ENCODE data around the gene TRPV3. TPM values are rescaled to one million over a fixed set of nuclear protein-coding genes. Genes with fewer than 3 reads are reported as not detected.

Gene TRPV3
- total RNA-seq, 2 experiments from 2014 or later = 0.06 TPM; not detected in 1

- no TSS peak for BruUV-seq (replicated peaks)
- no peaks in the 10 kb centered on the region for H3K79me2 ChIP-seq (ENCODE audit: insufficient read depth, low read depth, low read length)
- DNase-seq (ENCODE audit: low spot score) = no peak
- TF ChIP-seq CTCF (conservative IDR thresholded peaks at IDR 0.05; ENCODE audit: low read length) (no peak), EZH2phosphoT487 (IDR thresholded peaks at IDR 0.05; ENCODE audit: borderline replicate concordance, low read depth, low read length) (no peak)
- no peaks in the 10 kb centered on the region for H3K9me3 ChIP-seq (ENCODE audit: low read length)
- CTCF ChIA-PET (ENCODE audit: unreplicated experiment) = no interaction called here
- H3K9me2 ChIP-seq (ENCODE audit: insufficient read depth, low read length) = no peaks in the 10 kb centered on the region
- H3K27ac ChIP-seq (ENCODE audit: low read depth, low read length, poor library complexity, severe bottlenecking) = no peak overlapping the region
- H3K4me1 ChIP-seq (ENCODE audit: insufficient read depth, low read length, poor library complexity, severe bottlenecking) = no peaks in the 10 kb centered on the region
- H2AFZ ChIP-seq (ENCODE audit: low read length) = no peak overlapping the region
- intact Hi-C loops (cut with micrococcal nuclease; ENCODE audit: unreplicated experiment) = no loop called here
- no peaks in the 10 kb centered on the region for H4K20me1 ChIP-seq (ENCODE audit: insufficient read depth, low read length)
- H3K4me3 ChIP-seq (ENCODE audit: low read depth, low read length, poor library complexity, severe bottlenecking) = no peak overlapping the region
- no peaks in the 10 kb centered on the region for H3K36me3 ChIP-seq (ENCODE audit: insufficient read depth, low read length)
- POLR2A ChIA-PET = no interaction called here
- no peak overlapping the region for H3K4me2 ChIP-seq (ENCODE audit: low read length)
These were observed 30.1 kb downstream of the TRPV3 start for GRCh38 chr17:3527468-3527867.

GRCh38 chr17:3526971-3527370 lies 30.6 kb downstream of the TRPV3 start:
- no peaks in the 10 kb centered on the region for H3K4me1 ChIP-seq (ENCODE audit: insufficient read depth, low read length, poor library complexity, severe bottlenecking)
- BruUV-seq (replicated peaks) = no TSS peak
- DNase-seq (ENCODE audit: low spot score) = no peak
- CTCF ChIA-PET (ENCODE audit: unreplicated experiment) = no interaction called here
- H3K36me3 ChIP-seq (ENCODE audit: insufficient read depth, low read length) = no peaks in the 10 kb centered on the region
- H4K20me1 ChIP-seq (ENCODE audit: insufficient read depth, low read length) = no peaks in the 10 kb centered on the region
- H2AFZ ChIP-seq (ENCODE audit: low read length) = no peak overlapping the region
- POLR2A ChIA-PET = no interaction called here
- H3K27ac ChIP-seq (ENCODE audit: low read depth, low read length, poor library complexity, severe bottlenecking) = no peak overlapping the region
- no peak overlapping the region for H3K4me2 ChIP-seq (ENCODE audit: low read length)
- intact Hi-C loops (cut with micrococcal nuclease; ENCODE audit: unreplicated experiment) = no loop called here
- TF ChIP-seq EZH2phosphoT487 (IDR thresholded peaks at IDR 0.05; ENCODE audit: borderline replicate concordance, low read depth, low read length) (no peak), CTCF (conservative IDR thresholded peaks at IDR 0.05; ENCODE audit: low read length) (no peak)
- H3K79me2 ChIP-seq (ENCODE audit: insufficient read depth, low read depth, low read length) = no peaks in the 10 kb centered on the region
- no peak overlapping the region for H3K4me3 ChIP-seq (ENCODE audit: low read depth, low read length, poor library complexity, severe bottlenecking)
- H3K9me3 ChIP-seq (ENCODE audit: low read length) = no peaks in the 10 kb centered on the region
- H3K9me2 ChIP-seq (ENCODE audit: insufficient read depth, low read length) = no peaks in the 10 kb centered on the region

- no peaks in the 10 kb centered on the region for H3K9me3 ChIP-seq (ENCODE audit: low read length)
- H3K27ac ChIP-seq (ENCODE audit: low read depth, low read length, poor library complexity, severe bottlenecking) = no peak overlapping the region
- no peak for DNase-seq (ENCODE audit: low spot score)
- H4K20me1 ChIP-seq (ENCODE audit: insufficient read depth, low read length) = no peaks in the 10 kb centered on the region
- ChIA-PET CTCF (ENCODE audit: unreplicated experiment) (no interaction called here), POLR2A (no interaction called here)
- BruUV-seq (replicated peaks) = no TSS peak
- intact Hi-C loops (cut with micrococcal nuclease; ENCODE audit: unreplicated experiment) = no loop called here
- H3K4me3 ChIP-seq (ENCODE audit: low read depth, low read length, poor library complexity, severe bottlenecking) = no peak overlapping the region
- TF ChIP-seq CTCF (conservative IDR thresholded peaks at IDR 0.05; ENCODE audit: low read length) (no peak), EZH2phosphoT487 (IDR thresholded peaks at IDR 0.05; ENCODE audit: borderline replicate concordance, low read depth, low read length) (no peak)
- H3K79me2 ChIP-seq (ENCODE audit: insufficient read depth, low read depth, low read length) = no peaks in the 10 kb centered on the region
- no peak overlapping the region for H3K4me2 ChIP-seq (ENCODE audit: low read length)
- no peaks in the 10 kb centered on the region for H3K4me1 ChIP-seq (ENCODE audit: insufficient read depth, low read length, poor library complexity, severe bottlenecking)
- no peaks in the 10 kb centered on the region for H3K36me3 ChIP-seq (ENCODE audit: insufficient read depth, low read length)
- H3K9me2 ChIP-seq (ENCODE audit: insufficient read depth, low read length) = no peaks in the 10 kb centered on the region
- H2AFZ ChIP-seq (ENCODE audit: low read length) = no peak overlapping the region
These were observed 31.1 kb downstream of the TRPV3 start for GRCh38 chr17:3526491-3526890.

Data from OCI-LY7 (cell line).